Placental pericyte (primary cell): ENCODE data around the gene FAM236B. TPM values are rescaled to one million over a fixed set of nuclear protein-coding genes. Genes with fewer than 3 reads are reported as not detected.

Experiments
- small RNA-seq: library from RNA; depleted of rRNA; stranded (forward); fragments of <200 nt; gene quantifications from one replicate; pipeline ENCODE3, GENCODE V24; 2012; ENCODE audit warnings: low replicate concordance
- total RNA-seq: library from RNA; depleted of rRNA; stranded (reverse); fragments of >200 nt; gene quantifications from 2 replicates; pipeline ENCODE4 v1.2.3, GENCODE V29; 2012

Gene FAM236B
- total RNA-seq, result not detected in 2 replicates

DNA sequence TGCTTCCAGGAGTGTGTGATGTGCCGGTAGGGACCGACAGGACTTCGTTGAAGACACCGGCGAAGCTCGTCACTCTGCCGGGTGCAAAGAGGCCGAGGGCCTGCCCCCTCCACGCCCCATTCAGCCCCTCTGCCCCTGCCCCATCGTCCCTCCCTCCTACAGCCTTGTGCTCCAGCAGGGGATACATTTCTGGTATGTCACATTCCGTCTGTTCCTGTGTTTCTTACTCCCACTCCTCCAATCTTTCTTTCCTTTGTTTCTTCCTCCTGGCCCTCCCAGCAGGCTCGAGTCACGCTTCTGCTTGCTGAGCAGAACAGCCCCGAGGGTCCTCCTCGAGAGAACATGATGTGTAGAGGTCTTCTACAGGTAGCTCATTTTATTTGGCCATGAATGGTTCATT is at the start of gene FAM236B:
Gene FAM236B, minus strand, starts transcription at position 101 of the 400 bp plus-strand sequence. Its CDS starts 100 bp downstream, at position 1.

DNA sequence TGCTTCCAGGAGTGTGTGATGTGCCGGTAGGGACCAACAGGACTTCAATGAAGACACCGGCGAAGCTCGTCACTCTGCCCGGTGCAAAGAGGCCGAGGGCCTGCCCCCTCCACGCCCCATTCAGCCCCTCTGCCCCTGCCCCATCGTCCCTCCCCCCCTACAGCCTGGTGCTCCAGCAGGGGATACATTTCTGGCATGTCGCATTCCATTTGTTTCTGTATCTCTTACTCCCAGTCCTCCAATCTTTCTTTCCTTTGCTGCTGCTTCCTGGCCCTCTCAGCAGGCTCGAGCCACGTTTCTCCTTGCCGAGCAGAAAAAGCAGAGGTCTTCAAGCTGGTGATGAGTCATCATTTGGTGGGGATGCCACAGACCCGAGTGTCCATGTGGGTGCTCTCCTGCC is 25.6 kb upstream of the FAM236B start, which contains the start of gene FAM236D:
Gene FAM236D, minus strand, starts transcription at position 101 of the 400 bp plus-strand sequence. Its CDS starts 100 bp downstream, at position 1.

DNA sequence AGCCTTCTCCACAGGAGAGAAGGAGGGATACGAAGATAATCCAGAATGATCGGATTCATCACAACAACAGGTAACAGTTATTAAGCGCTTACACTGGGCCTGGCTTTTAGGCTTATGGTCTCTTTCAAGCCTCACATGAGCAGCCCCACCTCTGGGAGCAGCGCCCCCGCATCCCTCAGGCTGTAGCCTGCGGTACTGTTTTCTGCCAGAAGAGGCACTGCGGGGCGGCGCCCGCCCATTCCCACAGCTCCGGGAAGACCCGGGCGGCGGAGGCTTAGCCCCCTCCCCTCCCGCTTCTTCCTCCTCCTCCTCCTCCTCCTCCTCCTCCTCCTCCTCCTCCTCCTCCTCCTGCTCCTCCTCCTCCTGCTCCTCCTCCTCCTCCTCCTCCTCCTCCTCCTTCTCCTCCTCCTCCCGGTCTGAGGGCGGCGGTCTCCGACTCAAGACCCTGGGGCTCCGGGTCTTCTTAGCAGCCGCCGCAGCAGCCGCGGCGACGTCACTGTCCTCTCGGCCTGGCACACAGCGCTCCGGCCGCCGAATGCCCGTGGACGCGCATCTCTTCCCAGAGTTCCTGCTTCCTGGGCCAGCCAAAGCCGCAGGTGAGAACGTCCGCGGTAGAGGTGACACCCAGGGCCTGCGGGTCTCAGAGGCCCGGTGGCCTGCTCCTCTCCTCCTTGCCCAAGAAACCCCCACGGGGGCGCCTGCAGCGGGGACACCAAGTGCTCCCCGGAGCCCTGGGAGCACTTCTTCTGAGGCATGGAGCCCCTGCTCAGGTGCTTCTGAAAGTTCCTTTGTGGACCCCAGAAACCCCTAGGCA is 5.6 kb downstream of the FAM236B start, which contains the start of gene DMRTC1B:
Gene DMRTC1B, plus strand, starts transcription at position 238 of the 814 bp plus-strand sequence. CDS start 68,246 bp downstream, outside the sequence.

Small RNA genes lying within 50 kb of the gene (small RNA-seq; reads per million reads assigned to genes)
- gene RNU1-112P, result 2.3 reads per million, percentile 72 among the genes with 10 or more reads in this experiment

Other genes with a start within 250 kb of the FAM236B start
- gene HDAC8, start 209.8 kb downstream of the FAM236B start, total RNA-seq, result 24.1 and 33.1 TPM in 2 replicates
- gene PHKA1, start 68.4 kb downstream of the FAM236B start, total RNA-seq, result 2.8 and 9.3 TPM in 2 replicates
- not detected in 2 replicates for gene DMRTC1B, start 5.8 kb downstream of the FAM236B start, total RNA-seq
- gene FAM236D, start 25.6 kb upstream of the FAM236B start, total RNA-seq, result not detected in 2 replicates
- gene FAM236C, start 130.0 kb upstream of the FAM236B start, total RNA-seq, result not detected in 2 replicates
- gene FAM236A, start 155.5 kb upstream of the FAM236B start, total RNA-seq, result not detected in 2 replicates
- gene DMRTC1, start 161.2 kb upstream of the FAM236B start, total RNA-seq, result not detected in 2 replicates
- gene PABPC1L2B, start 220.3 kb upstream of the FAM236B start, total RNA-seq, result not detected in 2 replicates